Coronary artery (tissue), 2 donors: ENCODE measurements around the gene ARMCX4.

Experiments
- DNase-seq: peaks from one replicate; pipeline ENCODE4 v3.0.0-alpha.2; 2017; ENCODE audit warnings: low spot score
- H3K27ac ChIP-seq, 2 donors: fragments of 200-600 bp; sonication (generic); one replicate each; pipeline ENCODE4 v1.5.1; 2016 to 2019
- H3K4me3 ChIP-seq: fragments of 200-600 bp; sonication (generic); 2 replicates; pipeline ENCODE4 v1.5.1; 2016; ENCODE audit warnings: mild to moderate bottlenecking, moderate library complexity
- TF ChIP-seq, protein P1 (sequence below): fragments of 200-600 bp; sonication (generic); IDR thresholded peaks from one replicate; pipeline ENCODE4 v1.5.1; 2019; ENCODE audit warnings: antibody characterized with exemption

Gene ARMCX4

DNA sequence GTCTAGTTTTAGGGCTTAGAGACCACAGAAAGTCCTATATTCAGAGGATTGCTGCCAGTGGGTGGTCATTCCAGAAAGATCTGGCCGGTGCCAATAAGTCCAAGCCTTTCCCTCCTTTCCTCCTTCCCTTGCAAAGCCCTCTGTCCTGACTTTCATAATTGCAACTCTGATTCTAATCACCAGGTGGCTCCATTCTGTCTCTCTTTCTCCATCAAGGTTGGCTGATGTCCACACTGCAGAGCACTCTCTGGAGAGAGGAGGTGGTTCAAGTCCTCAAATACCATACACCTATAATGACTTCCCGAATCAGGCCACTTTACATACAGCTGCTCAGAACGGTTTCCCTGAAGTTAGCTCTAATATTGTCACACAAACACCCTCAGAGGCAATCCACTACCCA, 22.4 kb upstream of the ARMCX4 start:
- TF ChIP-seq, protein P1, sequence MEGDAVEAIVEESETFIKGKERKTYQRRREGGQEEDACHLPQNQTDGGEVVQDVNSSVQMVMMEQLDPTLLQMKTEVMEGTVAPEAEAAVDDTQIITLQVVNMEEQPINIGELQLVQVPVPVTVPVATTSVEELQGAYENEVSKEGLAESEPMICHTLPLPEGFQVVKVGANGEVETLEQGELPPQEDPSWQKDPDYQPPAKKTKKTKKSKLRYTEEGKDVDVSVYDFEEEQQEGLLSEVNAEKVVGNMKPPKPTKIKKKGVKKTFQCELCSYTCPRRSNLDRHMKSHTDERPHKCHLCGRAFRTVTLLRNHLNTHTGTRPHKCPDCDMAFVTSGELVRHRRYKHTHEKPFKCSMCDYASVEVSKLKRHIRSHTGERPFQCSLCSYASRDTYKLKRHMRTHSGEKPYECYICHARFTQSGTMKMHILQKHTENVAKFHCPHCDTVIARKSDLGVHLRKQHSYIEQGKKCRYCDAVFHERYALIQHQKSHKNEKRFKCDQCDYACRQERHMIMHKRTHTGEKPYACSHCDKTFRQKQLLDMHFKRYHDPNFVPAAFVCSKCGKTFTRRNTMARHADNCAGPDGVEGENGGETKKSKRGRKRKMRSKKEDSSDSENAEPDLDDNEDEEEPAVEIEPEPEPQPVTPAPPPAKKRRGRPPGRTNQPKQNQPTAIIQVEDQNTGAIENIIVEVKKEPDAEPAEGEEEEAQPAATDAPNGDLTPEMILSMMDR = no peak
- no peak for DNase-seq
- Histone ChIP-seq H3K27ac (no peak overlapping the region), H3K4me3 (no peak overlapping the region)

DNA sequence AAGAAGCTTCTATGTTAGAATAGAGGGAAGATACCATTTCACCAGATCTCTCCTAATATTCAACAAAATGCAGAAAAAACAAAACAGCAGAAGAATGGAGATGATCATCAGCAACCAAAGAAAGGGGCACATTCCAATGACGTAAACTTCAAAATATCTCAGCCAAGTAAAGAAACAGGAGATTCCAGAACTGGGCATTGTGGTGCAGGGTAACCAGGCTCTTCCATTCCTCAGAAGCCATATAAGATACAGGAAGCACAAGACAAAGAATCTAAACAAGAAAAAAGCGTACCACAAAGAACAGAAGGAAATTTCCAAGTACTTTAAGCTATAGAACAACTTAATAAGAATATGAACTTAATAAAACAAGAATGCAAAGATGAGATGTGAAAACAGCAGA, 6.9 kb upstream of the ARMCX4 start:
- DNase-seq = no peak
- no peak overlapping the region for H3K4me3 ChIP-seq
- TF ChIP-seq, protein P1 = no peak
- H3K27ac ChIP-seq = no peak overlapping the region

DNA sequence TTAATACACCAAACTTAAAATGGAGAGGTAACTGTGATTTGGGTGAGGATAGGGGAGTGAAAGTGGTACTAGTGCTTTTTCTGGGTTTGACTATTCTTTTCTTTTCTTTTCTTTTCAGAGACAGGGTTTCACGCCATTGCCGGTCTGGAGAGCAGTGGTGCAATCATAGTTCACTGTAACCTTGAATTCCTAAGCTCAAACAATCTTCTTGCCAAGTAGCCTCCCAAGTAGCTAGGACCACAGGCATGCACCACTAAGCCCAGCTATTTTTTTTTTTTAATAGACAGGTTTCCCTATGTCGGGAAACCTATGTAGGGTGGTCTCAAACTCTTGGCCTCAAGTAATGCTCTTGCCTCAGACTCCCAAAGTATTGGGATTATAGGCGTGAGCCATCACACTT, 3.0 kb upstream of the ARMCX4 start:
- DNase-seq = no peak
- H3K27ac ChIP-seq = no peak overlapping the region
- TF ChIP-seq, protein P1 = no peak

DNA sequence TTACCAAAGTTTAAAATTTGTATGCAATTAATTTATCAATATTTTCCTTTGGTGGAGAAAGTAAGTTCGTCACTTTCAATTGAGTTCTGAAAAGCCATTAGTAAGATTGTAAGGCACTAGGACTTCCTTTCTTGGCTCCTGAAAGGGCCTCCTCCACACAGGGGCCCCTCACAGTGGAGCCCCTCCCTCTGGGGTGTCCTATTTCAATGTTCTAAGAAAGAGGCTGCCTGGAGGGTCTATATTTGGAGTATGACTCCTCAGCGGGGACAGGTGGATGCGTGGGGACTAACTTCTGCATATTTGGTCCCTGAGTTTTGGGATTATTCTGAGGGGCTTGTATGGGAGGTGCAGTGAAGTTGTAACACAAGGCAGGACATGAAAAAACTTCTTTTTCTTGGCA, 1.6 kb upstream of the ARMCX4 start:
- H3K27ac ChIP-seq = no peak overlapping the region
- TF ChIP-seq, protein P1 = no peak
- no peak for DNase-seq
- no peak overlapping the region for H3K4me3 ChIP-seq

More for the DNA sequence above, 3.0 kb upstream of the ARMCX4 start:
- H3K4me3 ChIP-seq = no peak overlapping the region

DNA sequence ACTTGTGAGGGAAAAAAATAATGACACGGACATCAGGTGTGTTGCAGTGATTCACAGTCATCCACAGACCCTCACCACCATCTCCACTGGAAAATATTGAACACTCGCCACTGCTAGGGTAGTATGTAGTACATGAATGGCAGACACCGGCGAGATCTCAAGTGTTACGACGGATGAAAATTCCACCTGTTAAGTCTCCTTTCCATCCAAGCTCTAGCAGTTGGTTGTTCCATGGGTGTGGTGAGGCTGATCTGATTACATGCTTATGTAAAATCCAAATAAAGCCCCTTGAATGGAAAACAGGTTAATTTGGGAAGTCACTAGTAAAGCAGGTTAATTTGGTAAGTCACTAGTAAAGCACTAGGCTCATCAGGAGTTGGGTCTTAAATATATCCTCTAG, 1.1 kb upstream of the ARMCX4 start:
- H3K27ac ChIP-seq = no peak overlapping the region
- TF ChIP-seq, protein P1 = no peak
- DNase-seq = no peak
- H3K4me3 ChIP-seq = no peak overlapping the region

DNA sequence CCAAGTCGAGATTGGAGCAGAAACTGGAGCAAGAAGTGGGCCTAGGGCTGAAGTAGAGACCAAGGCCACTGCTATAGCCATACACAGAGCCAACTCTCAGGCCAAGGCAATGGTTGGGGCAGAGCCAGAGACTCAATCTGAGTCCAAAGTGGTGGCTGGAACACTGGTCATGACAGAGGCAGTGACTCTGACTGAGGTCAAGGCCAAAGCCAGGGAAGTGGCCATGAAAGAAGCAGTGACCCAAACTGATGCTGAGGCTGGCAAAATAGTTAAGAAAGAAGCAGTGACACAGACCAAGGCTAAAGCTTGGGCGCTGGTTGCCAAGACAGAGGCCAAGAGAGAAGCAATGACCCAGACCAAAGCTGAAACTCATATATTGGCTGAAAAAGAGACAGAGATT, 3.5 kb downstream of the ARMCX4 start:
- H3K4me3 ChIP-seq = no peak overlapping the region
- DNase-seq = no peak
- TF ChIP-seq, protein P1 = no peak
- H3K27ac ChIP-seq = no peak overlapping the region

DNA sequence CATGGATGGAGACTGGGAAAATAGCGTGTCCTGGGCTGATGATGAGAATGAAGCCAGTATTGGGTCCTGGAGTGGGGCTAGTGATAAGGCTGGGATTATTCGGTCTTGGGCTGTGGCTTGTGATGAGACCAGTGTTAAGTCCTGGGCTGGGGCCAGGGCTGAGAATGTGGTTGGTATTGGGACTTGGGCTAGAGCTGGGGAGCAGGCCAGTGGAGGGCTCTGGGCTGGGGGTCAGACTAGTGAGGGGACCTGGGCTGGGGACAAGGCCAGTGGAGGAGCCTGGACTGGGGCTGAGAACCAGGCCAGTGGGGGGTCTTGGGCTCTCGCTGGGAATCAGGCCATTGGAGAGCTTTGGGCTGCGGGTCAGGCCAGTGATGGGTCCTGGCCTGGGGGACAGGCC, 6.7 kb downstream of the ARMCX4 start:
- no peak for DNase-seq
- H3K4me3 ChIP-seq = no peak overlapping the region
- H3K27ac ChIP-seq = no peak overlapping the region
- TF ChIP-seq, protein P1 = no peak
